Keratinocyte (primary cell): Measurements from ENCODE around the gene ARFIP1. TPM values are rescaled to one million over a fixed set of nuclear protein-coding genes. Genes with fewer than 3 reads are reported as not detected.

Experiments
- DNase-seq: peaks from one replicate; pipeline ENCODE4 v3.0.0-alpha.2; 2011; ENCODE audit warnings: low read depth, missing footprints, low spot score
- FAIRE-seq: peaks from 2 replicates; lab custom pipeline; 2011; peaks lifted over from hg19 to GRCh38; lab: Jason Lieb, UNC
- H2AFZ ChIP-seq: 2 replicates; pipeline ENCODE4 v1.6.0; 2012; ENCODE audit warnings: low read length, control low read depth, inconsistent platforms; ENCODE audit not compliant: control insufficient read depth
- H3K27ac ChIP-seq: 2 replicates; pipeline ENCODE4 v1.5.1; 2011; ENCODE audit warnings: low read length; ENCODE audit not compliant: control insufficient read depth, insufficient read depth
- H3K27me3 ChIP-seq: 3 replicates; pipeline ENCODE4 v1.6.0; 2011; ENCODE audit warnings: low read length; ENCODE audit not compliant: control insufficient read depth, insufficient read depth; ENCODE audit errors: extremely low read depth
- H3K36me3 ChIP-seq, 2 experiments: 2 replicates in 1 of 2; 3 replicates in 1 of 2; pipeline ENCODE4 v1.5.1; 2011; ENCODE audit warnings: low read length in 2 of 2, mild to moderate bottlenecking in 1 of 2; ENCODE audit not compliant: control insufficient read depth in 2 of 2, insufficient read depth in 2 of 2; ENCODE audit errors: extremely low read depth in 1 of 2
- H3K4me1 ChIP-seq: 3 replicates; pipeline ENCODE4 v1.5.1; 2011; ENCODE audit warnings: low read length; ENCODE audit not compliant: control insufficient read depth, insufficient read depth; ENCODE audit errors: extremely low read depth
- H3K4me2 ChIP-seq: 3 replicates; pipeline ENCODE4 v1.6.0; 2011; ENCODE audit warnings: low read depth, low read length; ENCODE audit not compliant: control insufficient read depth, insufficient read depth; ENCODE audit errors: extremely low read depth
- H3K4me3 ChIP-seq, 3 experiments: fragments of 200-600 bp in 1 of 3; sonication (generic) in 1 of 3; 2 replicates in 2 of 3; 3 replicates in 1 of 3; pipeline ENCODE4 v1.5.1; 2011 to 2016; ENCODE audit warnings: low read length in 3 of 3, mild to moderate bottlenecking in 3 of 3, control low read depth in 2 of 3, inconsistent platforms in 1 of 3, low read depth in 1 of 3, mixed read lengths in 1 of 3, mixed run types in 1 of 3, moderate library complexity in 1 of 3; ENCODE audit not compliant: control insufficient read depth in 2 of 3, insufficient read depth in 2 of 3; ENCODE audit errors: extremely low read depth in 1 of 3
- H3K79me2 ChIP-seq: 2 replicates; pipeline ENCODE4 v1.6.0; 2012; ENCODE audit warnings: low read length; ENCODE audit not compliant: control insufficient read depth, insufficient read depth
- H3K9ac ChIP-seq: 3 replicates; pipeline ENCODE4 v1.6.0; 2011; ENCODE audit warnings: low read length; ENCODE audit not compliant: control insufficient read depth, insufficient read depth; ENCODE audit errors: extremely low read depth
- H3K9me1 ChIP-seq: 3 replicates; pipeline ENCODE4 v1.6.0; 2011; ENCODE audit warnings: low read length; ENCODE audit not compliant: control insufficient read depth, insufficient read depth; ENCODE audit errors: extremely low read depth
- H3K9me3 ChIP-seq: 2 replicates; pipeline ENCODE4 v1.5.1; 2012; ENCODE audit warnings: low read depth, low read length; ENCODE audit not compliant: control insufficient read depth
- H4K20me1 ChIP-seq: 3 replicates; pipeline ENCODE4 v1.6.0; 2011; ENCODE audit warnings: low read length; ENCODE audit not compliant: control insufficient read depth, insufficient read depth; ENCODE audit errors: extremely low read depth
- CTCF ChIP-seq, 3 experiments: IDR thresholded peaks in 1 of 3; conservative IDR thresholded peaks in 1 of 3; optimal IDR thresholded peaks in 1 of 3; 2 replicates in 2 of 3; 3 replicates in 1 of 3; pipeline versions ENCODE3 to v1.5.1; 2011; ENCODE audit warnings: low read length in 3 of 3, mild to moderate bottlenecking in 3 of 3, moderate library complexity in 2 of 3, control low read depth in 1 of 3, inconsistent platforms in 1 of 3; ENCODE audit not compliant: insufficient read depth in 2 of 3; ENCODE audit errors: extremely low read depth in 1 of 3
- EZH2 ChIP-seq: IDR thresholded peaks from one replicate; pipeline ENCODE4 v1.6.1; 2012; ENCODE audit warnings: inconsistent platforms, mild to moderate bottlenecking, low read length, moderate library complexity
- dilution Hi-C: fragments of 300-500 bp; cut with MboI; formaldehyde crosslinking; loops from one replicate; pipeline ENCODE4 v1.7.0; 2020; ENCODE audit warnings: low sequenced_read_pairs; ENCODE audit not compliant: extremely low pct_ligation_motif_present
- polyA plus RNA-seq, 5 experiments: library from polyadenylated mRNA; depleted of rRNA in 3 of 5; stranded (reverse) in 3 of 5; stranded (forward) in 1 of 5; unstranded in 1 of 5; fragments of >200 nt; gene quantifications; 1 replicate in 1 of 5; 2 replicates in 3 of 5; 3 replicates in 1 of 5; pipeline versions ENCODE4 v1.2.1 to v1.2.3, GENCODE V29; 2011 to 2012; ENCODE audit warnings: missing spikeins in 2 of 5, low read depth in 1 of 5, low replicate concordance in 1 of 5

Gene ARFIP1
- polyA plus RNA-seq, 1 donor (not counting 4 experiments of a cell fraction or from before 2014, with no cell fraction given), result 44.4 TPM

- Histone ChIP-seq H3K4me3 (no peak overlapping the region), H3K9me1 (no peaks in the 10 kb centered on the region), H4K20me1 (no peaks in the 10 kb centered on the region), H3K36me3 (no peaks in the 10 kb centered on the region), H3K79me2 (no peaks in the 10 kb centered on the region), H3K9me3 (no peaks in the 10 kb centered on the region), H3K4me2 (no peak overlapping the region), H2AFZ (no peak overlapping the region), H3K27ac (no peak overlapping the region), H3K4me1 (no peaks in the 10 kb centered on the region), H3K9ac (no peak overlapping the region), H3K27me3 (no peaks in the 10 kb centered on the region)
- FAIRE-seq, result no peak
- DNase-seq, result no peak
- TF ChIP-seq CTCF (optimal IDR thresholded peaks at IDR 0.05 in 1 of 3, IDR thresholded peaks at IDR 0.05 in 1 of 3, conservative IDR thresholded peaks at IDR 0.05 in 1 of 3; ENCODE audit: extremely low read depth in 1 of 3, insufficient read depth in 2 of 3, low read length in 3 of 3) (no peak), EZH2 (no peak)
- dilution Hi-C loops, result no loop called here
Observed at GRCh38 chr4:152927737-152928136, 148.0 kb downstream of the ARFIP1 start.

- Histone ChIP-seq H4K20me1 (no peaks in the 10 kb centered on the region), H3K9me3 (no peaks in the 10 kb centered on the region), H3K27me3 (no peaks in the 10 kb centered on the region), H3K79me2 (no peaks in the 10 kb centered on the region), H3K36me3 (no peaks in the 10 kb centered on the region), H3K27ac (no peak overlapping the region), H3K9ac (no peak overlapping the region), H3K4me3 (no peak overlapping the region), H3K9me1 (no peaks in the 10 kb centered on the region), H2AFZ (no peak overlapping the region), H3K4me1 (no peaks in the 10 kb centered on the region), H3K4me2 (no peak overlapping the region)
- no peak for FAIRE-seq
- DNase-seq, result no peak
- TF ChIP-seq EZH2 (no peak), CTCF (optimal IDR thresholded peaks at IDR 0.05 in 1 of 3, IDR thresholded peaks at IDR 0.05 in 1 of 3, conservative IDR thresholded peaks at IDR 0.05 in 1 of 3; ENCODE audit: extremely low read depth in 1 of 3, insufficient read depth in 2 of 3, low read length in 3 of 3) (no peak)
- dilution Hi-C loops, result no loop called here
Observed at GRCh38 chr4:152928286-152928685, 148.5 kb downstream of the ARFIP1 start.
